IPS-15b (cell line): ENCODE data around the gene DDIT3.
"Not testable (repeated sequence)": the region's sequence is repeated elsewhere in the genome, so short reads cannot be mapped to it uniquely, and the experiment has no call there.

Source experiments
- H3K27me3 ChIP-seq: one replicate; pipeline ENCODE4 v1.6.1; 2013; ENCODE audit warnings: low read length; ENCODE audit not compliant: control insufficient read depth, insufficient read depth
- H3K36me3 ChIP-seq: one replicate; pipeline ENCODE4 v1.6.1; 2013; ENCODE audit warnings: low read length; ENCODE audit not compliant: control insufficient read depth, insufficient read depth
- H3K4me1 ChIP-seq: one replicate; pipeline ENCODE4 v1.6.1; 2013; ENCODE audit warnings: mild to moderate bottlenecking, low read length; ENCODE audit not compliant: control insufficient read depth, insufficient read depth
- H3K4me3 ChIP-seq: one replicate; pipeline ENCODE4 v1.5.1; 2013; ENCODE audit warnings: low read depth, low read length
- H3K9ac ChIP-seq: one replicate; pipeline ENCODE4 v1.6.1; 2013; ENCODE audit warnings: low read depth, mild to moderate bottlenecking, low read length
- H3K9me3 ChIP-seq: one replicate; pipeline ENCODE4 v1.6.1; 2013; ENCODE audit warnings: mild to moderate bottlenecking, low read length; ENCODE audit not compliant: control insufficient read depth, insufficient read depth

The DDIT3 gene

DNA sequence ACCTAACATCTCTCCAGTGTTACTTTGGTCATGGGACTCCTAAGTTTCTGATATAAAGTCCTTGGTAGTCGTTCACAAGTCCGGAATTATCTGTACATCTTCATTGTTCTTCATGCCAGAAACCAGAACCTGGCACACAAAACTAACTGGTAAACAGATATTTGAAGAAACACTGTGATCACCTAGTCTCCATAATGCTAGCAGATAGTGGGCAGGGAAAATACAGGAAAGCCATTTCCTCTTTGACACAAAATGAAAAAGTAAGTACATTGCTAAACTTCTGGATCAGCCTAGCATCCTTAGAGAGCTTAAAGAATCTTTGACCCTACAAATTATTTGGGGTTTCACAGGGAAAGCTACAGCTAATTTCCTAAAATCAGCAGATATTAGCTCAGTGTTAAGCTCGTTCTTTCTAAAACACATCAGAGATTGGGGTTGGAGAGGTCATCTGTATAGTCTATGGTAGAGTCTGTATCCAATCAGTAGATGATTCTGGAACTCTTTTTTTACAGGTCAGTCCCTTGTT lies 4.8 kb downstream of the DDIT3 start:
- H3K9ac ChIP-seq = no peak overlapping the region
- no peaks in the 10 kb centered on the region for H3K9me3 ChIP-seq
- no peak overlapping the region for H3K4me3 ChIP-seq
- no peaks in the 10 kb centered on the region for H3K27me3 ChIP-seq
- peaks cover 69% of the 10 kb centered on the region for H3K36me3 ChIP-seq
- peaks cover 5% of the 10 kb centered on the region for H3K4me1 ChIP-seq

DNA sequence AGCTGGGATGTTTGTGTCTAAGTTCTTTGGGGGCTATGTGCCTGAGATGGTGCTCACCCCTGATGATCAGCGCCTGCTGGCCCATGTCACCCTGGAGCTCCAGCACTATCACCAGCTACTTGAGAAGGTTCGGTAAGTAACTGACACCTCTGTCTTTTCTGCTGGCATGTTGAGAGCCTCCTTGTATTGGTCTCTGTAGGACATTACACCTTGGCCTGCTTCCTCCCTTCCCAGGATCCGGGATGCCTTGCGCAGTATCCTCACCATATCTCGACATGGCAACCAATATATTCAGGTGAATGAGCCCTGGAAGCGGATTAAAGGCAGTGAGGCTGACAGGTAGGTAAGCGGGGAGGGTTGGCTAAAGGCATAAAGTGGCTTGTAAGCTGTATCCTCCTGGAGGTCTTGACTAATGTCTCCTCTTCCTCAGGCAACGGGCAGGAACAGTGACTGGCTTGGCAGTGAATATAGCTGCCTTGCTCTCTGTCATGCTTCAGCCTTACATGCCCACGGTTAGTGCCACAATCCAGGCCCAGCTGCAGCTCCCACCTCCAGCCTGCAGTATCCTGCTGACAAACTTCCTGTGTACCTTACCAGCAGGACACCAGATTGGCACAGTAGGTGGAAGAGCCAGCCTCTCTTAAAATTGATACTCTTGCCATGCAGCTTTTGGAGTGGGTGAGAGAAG lies 5.5 kb downstream of the DDIT3 start:
- Histone ChIP-seq H3K4me1 (peaks cover 5% of the 10 kb centered on the region), H3K27me3 (no peaks in the 10 kb centered on the region), H3K4me3 (no peak overlapping the region), H3K9me3 (no peaks in the 10 kb centered on the region), H3K9ac (no peak overlapping the region), H3K36me3 (peaks cover 72% of the 10 kb centered on the region)

DNA sequence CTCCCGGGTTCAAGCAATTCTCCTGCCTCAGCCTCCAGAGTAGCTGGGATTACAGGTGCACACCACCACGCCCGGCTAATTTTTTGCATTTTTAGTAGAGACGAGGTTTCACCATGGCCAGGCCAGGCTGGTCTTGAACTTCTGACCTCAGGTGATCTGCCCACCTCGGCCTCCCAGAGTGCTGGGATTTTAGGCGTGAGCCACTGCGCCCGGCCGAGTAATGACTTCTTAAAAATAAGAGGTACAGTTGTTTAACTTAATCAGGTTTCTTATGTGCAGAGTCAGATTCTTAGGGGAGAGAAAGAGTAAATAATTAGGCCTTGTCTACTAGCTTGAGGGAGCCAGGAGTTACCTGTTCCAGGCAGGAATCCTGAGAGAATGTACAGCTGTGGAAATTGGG lies 6.1 kb downstream of the DDIT3 start:
- H3K9ac ChIP-seq, H3K9me3 ChIP-seq, H3K27me3 ChIP-seq, H3K4me1 ChIP-seq, H3K4me3 ChIP-seq: not testable (repeated sequence)
- H3K36me3 ChIP-seq = peaks cover 76% of the 10 kb centered on the region

DNA sequence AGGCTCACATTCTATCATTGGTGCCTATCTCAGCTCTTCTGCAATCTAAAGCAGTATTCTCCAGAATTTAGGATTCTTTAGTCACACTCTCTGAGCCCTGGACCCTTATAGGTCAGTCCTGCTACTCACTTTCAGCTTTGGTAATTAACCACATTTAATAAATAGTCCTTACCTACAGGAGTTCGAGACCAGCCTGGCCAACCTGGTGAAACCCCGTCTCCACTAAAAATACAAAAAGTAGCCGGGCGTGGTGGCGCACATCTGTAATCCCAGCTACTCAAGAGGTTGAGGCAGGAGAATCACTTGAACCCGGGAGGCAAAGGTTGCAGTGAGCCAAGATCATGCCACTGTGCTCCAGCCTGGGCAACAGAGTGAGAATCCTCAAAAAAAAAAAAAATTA lies 6.6 kb downstream of the DDIT3 start:
- H3K4me1 ChIP-seq, H3K9me3 ChIP-seq, H3K27me3 ChIP-seq, H3K4me3 ChIP-seq, H3K9ac ChIP-seq: not testable (repeated sequence)
- H3K36me3 ChIP-seq = peaks cover 76% of the 10 kb centered on the region

DNA sequence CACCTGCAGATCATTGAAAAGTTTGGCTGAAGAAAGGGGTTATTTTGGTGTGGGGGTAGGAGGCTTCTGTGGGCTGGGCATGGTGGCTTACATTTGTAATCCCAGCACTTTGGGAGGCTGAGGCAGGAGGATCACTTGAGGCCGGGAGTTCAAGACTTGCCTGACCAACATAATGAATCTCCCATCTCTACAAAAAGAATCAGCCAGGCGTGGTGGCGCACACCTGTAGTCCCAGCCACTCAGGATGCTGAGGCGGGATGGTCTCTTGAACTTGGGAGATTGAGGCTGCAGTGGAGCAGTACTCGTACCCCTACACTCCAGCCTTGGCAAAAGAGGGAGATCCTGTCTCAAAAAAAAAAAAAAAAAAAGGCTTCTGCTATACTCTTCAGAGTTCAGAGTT lies 7.0 kb downstream of the DDIT3 start:
- Histone ChIP-seq H3K4me1 (peaks cover 2% of the 10 kb centered on the region), H3K4me3 (no peak overlapping the region), H3K9ac (no peak overlapping the region), H3K27me3 (no peaks in the 10 kb centered on the region), H3K36me3 (peaks cover 75% of the 10 kb centered on the region), H3K9me3 (no peaks in the 10 kb centered on the region)

DNA sequence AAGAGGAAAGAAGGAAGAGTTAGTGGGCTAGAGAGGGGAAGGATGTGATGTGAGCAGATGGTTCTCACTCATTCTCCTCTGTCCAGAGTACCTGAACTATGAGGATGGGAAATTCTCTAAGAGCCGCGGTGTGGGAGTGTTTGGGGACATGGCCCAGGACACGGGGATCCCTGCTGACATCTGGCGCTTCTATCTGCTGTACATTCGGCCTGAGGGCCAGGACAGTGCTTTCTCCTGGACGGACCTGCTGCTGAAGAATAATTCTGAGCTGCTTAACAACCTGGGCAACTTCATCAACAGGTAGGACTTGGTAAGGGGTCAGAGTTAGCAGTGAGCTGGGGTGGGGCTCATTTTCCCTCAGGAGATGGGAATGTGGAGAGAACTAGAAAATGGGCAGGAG lies 7.6 kb downstream of the DDIT3 start:
- Histone ChIP-seq H3K27me3 (no peaks in the 10 kb centered on the region), H3K4me3 (no peak overlapping the region), H3K4me1 (no peaks in the 10 kb centered on the region), H3K9me3 (no peaks in the 10 kb centered on the region), H3K9ac (no peak overlapping the region), H3K36me3 (peaks cover 70% of the 10 kb centered on the region)

DNA sequence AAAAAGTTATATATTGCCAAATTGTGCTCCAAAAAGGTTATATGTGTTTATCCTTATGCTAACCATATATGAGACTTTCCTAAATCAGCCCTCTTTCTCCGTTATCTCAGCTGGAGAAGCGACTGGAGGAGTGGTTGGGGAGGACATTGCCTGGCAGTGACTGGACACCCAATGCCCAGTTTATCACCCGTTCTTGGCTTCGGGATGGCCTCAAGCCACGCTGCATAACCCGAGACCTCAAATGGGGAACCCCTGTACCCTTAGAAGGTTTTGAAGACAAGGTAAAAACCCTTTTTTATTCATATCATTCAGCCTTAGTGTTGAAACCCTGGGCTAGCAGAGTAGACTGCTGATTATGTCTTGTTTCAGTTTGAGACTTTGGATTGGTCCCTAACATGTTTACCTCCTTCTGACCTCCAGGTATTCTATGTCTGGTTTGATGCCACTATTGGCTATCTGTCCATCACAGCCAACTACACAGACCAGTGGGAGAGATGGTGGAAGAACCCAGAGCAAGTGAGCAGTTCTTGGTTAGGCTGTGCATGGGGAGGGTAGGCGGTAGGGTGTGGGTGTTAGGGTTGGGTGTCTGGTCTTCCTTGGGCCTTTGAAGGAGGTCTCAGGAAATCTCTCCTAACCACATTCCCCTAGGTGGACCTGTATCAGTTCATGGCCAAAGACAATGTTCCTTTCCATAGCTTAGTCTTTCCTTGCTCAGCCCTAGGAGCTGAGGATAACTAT lies 8.6 kb downstream of the DDIT3 start:
- no peaks in the 10 kb centered on the region for H3K9me3 ChIP-seq
- H3K36me3 ChIP-seq = peaks cover 63% of the 10 kb centered on the region
- H3K27me3 ChIP-seq = no peaks in the 10 kb centered on the region
- no peak overlapping the region for H3K4me3 ChIP-seq
- H3K9ac ChIP-seq = no peak overlapping the region
- H3K4me1 ChIP-seq = no peaks in the 10 kb centered on the region

DNA sequence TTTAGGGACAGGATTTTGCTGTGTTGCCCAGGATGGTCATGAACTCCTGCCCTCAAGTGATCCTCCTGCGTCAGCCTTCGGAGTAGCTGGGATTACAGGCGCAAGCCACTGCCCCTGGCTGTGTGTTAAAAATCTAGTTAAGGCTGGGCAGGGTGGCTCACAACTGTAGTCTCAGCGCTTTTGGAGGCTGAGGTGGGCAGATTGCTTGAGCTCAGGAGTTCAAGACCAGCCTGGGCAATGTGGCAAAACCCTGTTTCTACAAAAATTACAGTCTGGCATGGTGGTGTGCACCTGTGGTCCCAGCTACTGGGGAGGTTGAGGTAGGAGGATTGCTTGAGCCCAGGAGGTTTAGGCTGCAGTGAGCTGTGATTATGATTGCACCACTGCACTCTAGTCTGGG lies 9.2 kb downstream of the DDIT3 start:
- Histone ChIP-seq H3K4me3 (no peak overlapping the region), H3K9ac (no peak overlapping the region), H3K9me3 (no peaks in the 10 kb centered on the region), H3K27me3 (no peaks in the 10 kb centered on the region), H3K36me3 (peaks cover 61% of the 10 kb centered on the region), H3K4me1 (no peaks in the 10 kb centered on the region)

DNA sequence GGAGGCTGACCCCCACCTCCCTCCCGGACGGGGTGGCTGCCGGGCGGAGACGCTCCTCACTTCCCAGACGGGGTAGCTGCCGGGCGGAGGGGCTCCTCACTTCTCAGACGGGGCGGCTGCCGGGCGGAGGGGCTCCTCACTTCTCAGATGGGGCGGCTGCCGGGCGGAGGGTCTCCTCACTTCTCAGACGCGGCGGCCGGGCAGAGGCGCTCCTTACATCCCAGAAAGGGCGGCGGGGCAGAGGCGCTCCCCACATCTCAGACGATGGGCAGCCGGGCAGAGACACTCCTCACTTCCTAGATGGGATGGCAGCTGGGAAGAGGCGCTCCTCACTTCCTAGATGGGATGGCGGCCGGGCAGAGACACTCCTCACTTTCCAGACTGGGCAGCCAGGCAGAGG lies 12.5 kb downstream of the DDIT3 start:
- not testable (repeated sequence) for H3K4me1 ChIP-seq, H3K27me3 ChIP-seq, H3K9ac ChIP-seq, H3K4me3 ChIP-seq, H3K9me3 ChIP-seq
- peaks cover 53% of the 10 kb centered on the region for H3K36me3 ChIP-seq

DNA sequence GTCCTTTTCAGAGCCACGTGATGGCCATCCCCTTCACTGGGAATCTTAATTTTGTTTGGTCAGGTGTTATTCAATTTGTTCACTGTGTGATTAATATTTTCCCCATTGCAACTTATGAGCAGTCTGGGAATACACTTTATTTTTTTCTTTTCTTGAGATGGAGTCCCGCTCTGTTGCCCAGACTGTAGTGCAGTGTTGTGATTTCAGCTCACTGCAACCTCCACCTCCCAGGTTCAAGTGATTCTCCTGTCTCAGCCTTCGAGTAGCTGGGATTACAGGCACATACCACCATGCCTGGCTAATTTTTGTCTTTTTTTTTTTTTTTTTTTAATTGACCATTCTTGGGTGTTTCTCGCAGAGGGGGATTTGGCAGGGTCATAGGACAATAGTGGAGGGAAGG lies 13.8 kb downstream of the DDIT3 start:
- not testable (repeated sequence) for H3K27me3 ChIP-seq, H3K9ac ChIP-seq, H3K4me3 ChIP-seq, H3K4me1 ChIP-seq, H3K9me3 ChIP-seq
- peaks cover 42% of the 10 kb centered on the region for H3K36me3 ChIP-seq

DNA sequence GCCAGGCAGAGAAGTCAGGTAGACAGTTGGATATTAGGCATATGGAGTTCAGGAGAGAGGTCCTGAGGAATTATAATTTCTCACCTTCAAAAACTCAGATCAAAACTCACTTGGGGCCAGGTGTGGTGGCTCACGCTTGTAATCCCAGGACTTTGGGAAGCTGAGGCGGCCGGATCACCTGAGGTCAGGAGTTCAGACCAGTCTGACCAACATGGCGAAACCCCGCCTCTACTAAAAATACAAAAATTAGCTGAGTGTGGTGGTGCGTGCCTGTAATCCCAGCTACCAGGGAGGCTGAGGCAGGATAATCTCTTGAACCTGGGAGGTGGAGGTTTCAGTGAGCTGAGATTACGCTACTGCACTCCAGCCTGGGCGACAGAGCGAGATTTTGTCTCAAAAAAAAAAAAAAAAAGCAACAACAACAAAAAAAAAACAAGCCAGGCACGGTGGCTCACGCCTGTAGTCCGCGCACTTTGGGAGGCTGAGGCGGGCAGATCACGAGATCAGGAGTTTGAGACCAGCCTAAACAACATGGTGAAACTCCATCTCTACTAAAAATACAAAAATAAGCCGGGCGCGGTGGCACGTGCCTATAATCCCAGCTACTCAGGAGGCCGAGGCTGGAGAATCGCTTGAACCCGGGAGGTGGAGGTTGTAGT lies 17.9 kb downstream of the DDIT3 start:
- H3K27me3 ChIP-seq, H3K4me1 ChIP-seq, H3K4me3 ChIP-seq, H3K9ac ChIP-seq, H3K9me3 ChIP-seq: not testable (repeated sequence)
- H3K36me3 ChIP-seq = peaks cover 63% of the 10 kb centered on the region

DNA sequence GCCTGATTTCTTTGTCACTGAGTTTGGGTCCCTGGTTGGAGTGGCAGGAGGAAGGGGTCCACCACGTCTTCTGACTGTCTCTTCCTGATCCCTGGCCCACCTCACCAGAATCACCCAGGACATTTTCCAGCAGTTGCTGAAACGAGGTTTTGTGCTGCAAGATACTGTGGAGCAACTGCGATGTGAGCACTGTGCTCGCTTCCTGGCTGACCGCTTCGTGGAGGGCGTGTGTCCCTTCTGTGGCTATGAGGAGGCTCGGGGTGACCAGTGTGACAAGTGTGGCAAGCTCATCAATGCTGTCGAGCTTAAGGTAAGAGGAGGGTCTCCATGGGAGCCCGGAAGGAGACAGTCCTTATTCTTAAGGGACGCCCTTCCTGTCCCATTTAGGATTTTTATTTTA lies 20.1 kb downstream of the DDIT3 start:
- no peak overlapping the region for H3K4me3 ChIP-seq
- no peaks in the 10 kb centered on the region for H3K27me3 ChIP-seq
- no peaks in the 10 kb centered on the region for H3K4me1 ChIP-seq
- H3K36me3 ChIP-seq = peaks cover 60% of the 10 kb centered on the region
- no peak overlapping the region for H3K9ac ChIP-seq
- no peaks in the 10 kb centered on the region for H3K9me3 ChIP-seq
